GM18909 (cell line): ENCODE results near the gene BSN.

Experiments used
- ATAC-seq: cut with Tn5 transposase; IDR thresholded peaks from one replicate; pipeline ENCODE4 v1.9.1; 2021; ENCODE audit warnings: mild to moderate bottlenecking; ENCODE audit not compliant: unreplicated experiment, poor library complexity

The BSN gene, protein sequence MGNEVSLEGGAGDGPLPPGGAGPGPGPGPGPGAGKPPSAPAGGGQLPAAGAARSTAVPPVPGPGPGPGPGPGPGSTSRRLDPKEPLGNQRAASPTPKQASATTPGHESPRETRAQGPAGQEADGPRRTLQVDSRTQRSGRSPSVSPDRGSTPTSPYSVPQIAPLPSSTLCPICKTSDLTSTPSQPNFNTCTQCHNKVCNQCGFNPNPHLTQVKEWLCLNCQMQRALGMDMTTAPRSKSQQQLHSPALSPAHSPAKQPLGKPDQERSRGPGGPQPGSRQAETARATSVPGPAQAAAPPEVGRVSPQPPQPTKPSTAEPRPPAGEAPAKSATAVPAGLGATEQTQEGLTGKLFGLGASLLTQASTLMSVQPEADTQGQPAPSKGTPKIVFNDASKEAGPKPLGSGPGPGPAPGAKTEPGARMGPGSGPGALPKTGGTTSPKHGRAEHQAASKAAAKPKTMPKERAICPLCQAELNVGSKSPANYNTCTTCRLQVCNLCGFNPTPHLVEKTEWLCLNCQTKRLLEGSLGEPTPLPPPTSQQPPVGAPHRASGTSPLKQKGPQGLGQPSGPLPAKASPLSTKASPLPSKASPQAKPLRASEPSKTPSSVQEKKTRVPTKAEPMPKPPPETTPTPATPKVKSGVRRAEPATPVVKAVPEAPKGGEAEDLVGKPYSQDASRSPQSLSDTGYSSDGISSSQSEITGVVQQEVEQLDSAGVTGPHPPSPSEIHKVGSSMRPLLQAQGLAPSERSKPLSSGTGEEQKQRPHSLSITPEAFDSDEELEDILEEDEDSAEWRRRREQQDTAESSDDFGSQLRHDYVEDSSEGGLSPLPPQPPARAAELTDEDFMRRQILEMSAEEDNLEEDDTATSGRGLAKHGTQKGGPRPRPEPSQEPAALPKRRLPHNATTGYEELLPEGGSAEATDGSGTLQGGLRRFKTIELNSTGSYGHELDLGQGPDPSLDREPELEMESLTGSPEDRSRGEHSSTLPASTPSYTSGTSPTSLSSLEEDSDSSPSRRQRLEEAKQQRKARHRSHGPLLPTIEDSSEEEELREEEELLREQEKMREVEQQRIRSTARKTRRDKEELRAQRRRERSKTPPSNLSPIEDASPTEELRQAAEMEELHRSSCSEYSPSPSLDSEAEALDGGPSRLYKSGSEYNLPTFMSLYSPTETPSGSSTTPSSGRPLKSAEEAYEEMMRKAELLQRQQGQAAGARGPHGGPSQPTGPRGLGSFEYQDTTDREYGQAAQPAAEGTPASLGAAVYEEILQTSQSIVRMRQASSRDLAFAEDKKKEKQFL (N-terminal part only)

DNA sequence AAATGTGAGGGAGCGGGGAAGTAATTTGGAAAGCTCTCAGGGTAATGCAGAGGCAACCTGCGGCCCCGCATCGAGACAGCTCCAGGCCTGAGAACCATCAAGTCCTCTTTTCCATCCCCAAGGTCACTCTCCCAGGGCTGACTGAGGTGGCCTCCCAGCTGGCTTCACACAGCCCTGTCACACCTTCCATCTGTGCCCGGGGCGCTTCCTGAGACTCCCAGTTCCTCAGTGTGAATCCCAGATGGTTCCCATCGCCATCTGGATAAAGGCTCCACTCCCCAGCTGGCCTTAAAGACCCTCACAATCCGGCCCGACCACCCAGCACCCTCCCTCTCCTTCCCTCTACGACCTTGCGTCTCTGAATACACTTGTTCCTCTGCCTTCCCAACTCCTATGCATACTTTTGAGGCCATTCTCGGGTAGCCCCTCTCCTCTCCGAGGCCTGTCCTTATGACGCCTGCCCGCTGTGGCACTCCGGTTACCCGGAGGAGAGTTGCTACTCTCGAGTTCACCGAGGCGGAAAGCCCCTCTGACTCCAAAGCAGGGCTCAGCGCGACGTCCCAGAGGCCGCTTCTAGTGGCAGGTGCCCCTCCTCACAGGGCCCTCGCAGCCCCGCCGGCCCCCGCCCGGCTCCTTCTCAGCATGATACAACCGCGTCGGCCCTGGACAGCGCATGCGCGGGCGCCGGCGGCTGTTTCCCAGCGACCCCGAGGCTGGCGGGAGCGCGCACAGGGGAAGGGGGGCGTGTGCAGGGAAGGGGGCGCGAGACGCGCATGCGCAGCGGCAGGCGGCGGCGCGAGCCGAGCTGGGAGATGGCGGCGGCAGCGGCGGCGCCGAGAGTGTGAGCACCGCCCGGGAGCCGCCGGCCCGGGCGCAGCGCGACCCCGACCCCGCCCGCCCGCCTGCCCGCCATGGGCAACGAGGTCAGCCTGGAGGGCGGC is at the start of gene BSN:
TSS of gene BSN (plus strand) at position 786 of the 941 bp plus-strand sequence. CDS start at position 912, 126 bp downstream.
- peak; percentile 81 for ATAC-seq

DNA sequence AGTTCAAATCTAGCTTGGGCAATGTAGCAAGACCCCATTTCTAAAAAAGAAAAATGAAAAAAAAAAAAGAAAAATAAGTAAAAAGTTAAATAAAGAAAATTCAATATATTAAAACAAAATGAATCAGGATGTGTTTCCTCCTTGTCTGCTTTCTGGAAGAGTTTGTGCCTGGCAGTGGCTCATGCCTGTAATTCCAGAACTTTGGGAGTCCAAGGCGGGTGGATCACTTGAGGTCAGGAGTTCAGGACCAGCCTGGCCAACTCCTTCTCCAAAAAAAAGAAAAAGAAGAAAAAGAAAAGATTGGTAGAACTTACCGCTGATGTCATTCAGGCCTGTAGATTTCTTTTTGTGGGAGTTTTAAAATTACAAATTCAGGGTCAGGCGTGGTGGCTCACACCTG is 47.4 kb upstream of the BSN start:
- ATAC-seq = no peak

GRCh38 chr3:49509028-49509561 is 45.2 kb upstream of the BSN start:
- ATAC-seq = no peak

DNA sequence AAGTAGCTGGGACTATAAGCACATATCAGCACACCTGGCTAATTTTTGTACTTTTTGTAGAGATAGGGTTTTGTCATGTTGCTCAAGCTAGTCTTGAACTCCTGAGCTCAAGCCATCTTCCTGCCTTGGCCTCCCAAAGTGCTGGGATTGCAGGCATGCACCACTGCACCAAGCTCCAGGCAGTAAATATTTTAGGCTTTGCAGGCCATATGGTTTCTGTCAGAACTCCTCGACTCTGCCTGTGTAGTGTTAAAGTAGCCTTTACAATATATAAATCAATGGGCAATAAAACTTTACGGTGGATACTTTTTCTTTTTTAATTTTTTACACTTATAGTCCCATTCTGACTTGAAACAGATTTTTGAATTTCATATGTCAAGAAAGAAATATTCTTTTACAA is 42.6 kb upstream of the BSN start:
- no peak for ATAC-seq

- no peak for ATAC-seq
Observed at GRCh38 chr3:49512781-49513355, 41.4 kb upstream of the BSN start.

DNA sequence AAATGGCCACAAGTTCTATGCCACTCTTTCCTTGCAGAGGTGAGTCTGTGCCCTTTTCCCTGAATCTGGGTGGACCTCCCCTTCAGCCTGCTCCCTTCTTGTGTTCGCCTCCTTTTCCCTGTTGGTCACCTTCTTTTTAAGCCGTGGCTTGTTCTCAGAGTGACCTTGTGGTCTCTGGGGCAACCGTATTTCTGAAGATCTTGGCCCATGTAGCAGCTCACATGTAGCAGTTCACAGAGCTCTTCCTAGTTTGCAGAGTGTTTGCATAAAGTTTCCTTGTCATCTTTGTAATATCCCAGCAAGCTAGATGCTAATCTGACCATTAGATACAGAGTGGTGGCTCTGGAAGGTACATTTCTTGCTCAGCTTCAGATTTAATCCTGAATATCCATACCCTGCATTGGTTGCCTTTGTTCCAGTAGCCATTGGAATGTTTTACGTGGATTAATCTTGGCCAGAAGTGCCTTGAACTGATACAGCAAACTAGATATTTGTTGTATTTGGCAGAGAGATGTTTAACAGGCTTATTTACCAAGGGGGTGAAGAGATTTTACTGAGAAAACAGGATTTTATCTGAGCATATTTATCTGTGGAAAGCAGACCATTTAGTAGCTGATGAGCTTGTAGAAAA is 40.7 kb upstream of the BSN start:
- no peak for ATAC-seq

- no peak for ATAC-seq
Observed at GRCh38 chr3:49518016-49518415, 36.3 kb upstream of the BSN start.

- ATAC-seq = no peak
Observed at GRCh38 chr3:49518441-49518840, 35.8 kb upstream of the BSN start.

GRCh38 chr3:49519296-49519695 is 35.0 kb upstream of the BSN start:
- no peak for ATAC-seq

GRCh38 chr3:49519916-49520385 is 34.3 kb upstream of the BSN start:
- ATAC-seq = no peak

- no peak for ATAC-seq
Observed at GRCh38 chr3:49523756-49524747, 30.2 kb upstream of the BSN start.

DNA sequence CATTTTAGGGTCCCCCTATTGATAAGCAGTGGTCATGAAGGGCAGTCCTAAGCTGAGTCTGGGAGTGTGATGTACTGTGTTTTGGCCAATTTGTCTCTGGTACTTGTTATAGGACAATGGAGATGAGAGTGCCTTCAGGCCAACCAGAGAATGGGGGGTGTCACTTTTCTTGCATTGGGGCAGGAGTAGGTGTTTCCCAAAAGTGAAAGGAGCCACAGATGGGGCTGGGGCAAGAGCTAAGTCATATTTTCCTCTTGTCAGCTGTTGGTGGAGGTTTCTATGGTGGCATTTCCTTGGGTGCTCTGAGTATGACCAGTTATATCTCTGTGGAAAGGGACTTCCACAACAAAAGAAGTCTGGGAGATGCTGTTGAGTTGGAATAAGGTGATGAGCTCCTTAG is 24.7 kb upstream of the BSN start:
- ATAC-seq = no peak

GRCh38 chr3:49530231-49530630 is 24.0 kb upstream of the BSN start:
- ATAC-seq = no peak

DNA sequence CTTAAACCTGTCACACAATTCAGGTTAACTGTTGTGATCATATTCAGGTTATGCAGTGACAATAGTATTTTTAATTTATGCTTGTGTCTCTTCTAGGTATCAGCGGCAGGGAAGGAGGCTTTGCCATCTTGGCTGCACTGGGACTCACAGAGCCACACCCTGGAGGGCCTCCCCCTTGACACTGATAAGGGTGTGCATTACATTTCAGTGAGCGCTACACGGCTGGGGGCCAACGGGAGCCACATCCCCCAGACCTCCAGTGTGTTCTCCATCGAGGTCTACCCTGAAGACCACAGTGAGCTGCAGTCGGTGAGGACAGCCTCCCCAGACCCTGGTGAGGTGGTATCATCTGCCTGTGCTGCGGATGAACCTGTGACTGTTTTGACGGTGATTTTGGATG is 23.6 kb upstream of the BSN start:
- no peak for ATAC-seq

- ATAC-seq = no peak
Observed at GRCh38 chr3:49531218-49531617, 23.1 kb upstream of the BSN start.

- no peak for ATAC-seq
Observed at GRCh38 chr3:49531715-49532114, 22.6 kb upstream of the BSN start.

DNA sequence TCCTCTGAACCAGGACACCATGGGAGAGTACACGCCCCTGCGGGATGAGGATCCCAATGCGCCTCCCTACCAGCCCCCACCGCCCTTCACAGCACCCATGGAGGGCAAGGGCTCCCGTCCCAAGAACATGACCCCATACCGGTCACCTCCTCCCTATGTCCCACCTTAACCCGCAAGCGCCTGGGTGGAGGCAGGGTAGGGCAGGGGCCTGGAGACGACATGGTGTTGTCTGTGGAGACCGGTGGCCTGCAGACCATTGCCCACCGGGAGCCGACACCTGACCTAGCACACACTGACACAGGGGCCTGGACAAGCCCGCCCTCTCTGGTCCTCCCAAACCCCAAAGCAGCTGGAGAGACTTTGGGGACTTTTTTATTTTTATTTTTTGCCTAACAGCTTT is 21.2 kb upstream of the BSN start:
- ATAC-seq = no peak
